ENCODE data around the gene TCF7L2. TPM values are rescaled to one million over a fixed set of nuclear protein-coding genes. Genes with fewer than 3 reads are reported as not detected.

TCF7L2 gene
- total RNA-seq, 1 donor from 2014 or later = 76.4 TPM

- peaks cover 55% of the 10 kb centered on the region for H3K4me1 Mint-ChIP-seq
- peaks cover 6% of the 10 kb centered on the region for H3K36me3 Mint-ChIP-seq
- no peaks in the 10 kb centered on the region for H3K9me3 Mint-ChIP-seq
- peak overlapping the region; percentile 31 for H3K27ac Mint-ChIP-seq
- TF ChIP-seq, protein P1, sequence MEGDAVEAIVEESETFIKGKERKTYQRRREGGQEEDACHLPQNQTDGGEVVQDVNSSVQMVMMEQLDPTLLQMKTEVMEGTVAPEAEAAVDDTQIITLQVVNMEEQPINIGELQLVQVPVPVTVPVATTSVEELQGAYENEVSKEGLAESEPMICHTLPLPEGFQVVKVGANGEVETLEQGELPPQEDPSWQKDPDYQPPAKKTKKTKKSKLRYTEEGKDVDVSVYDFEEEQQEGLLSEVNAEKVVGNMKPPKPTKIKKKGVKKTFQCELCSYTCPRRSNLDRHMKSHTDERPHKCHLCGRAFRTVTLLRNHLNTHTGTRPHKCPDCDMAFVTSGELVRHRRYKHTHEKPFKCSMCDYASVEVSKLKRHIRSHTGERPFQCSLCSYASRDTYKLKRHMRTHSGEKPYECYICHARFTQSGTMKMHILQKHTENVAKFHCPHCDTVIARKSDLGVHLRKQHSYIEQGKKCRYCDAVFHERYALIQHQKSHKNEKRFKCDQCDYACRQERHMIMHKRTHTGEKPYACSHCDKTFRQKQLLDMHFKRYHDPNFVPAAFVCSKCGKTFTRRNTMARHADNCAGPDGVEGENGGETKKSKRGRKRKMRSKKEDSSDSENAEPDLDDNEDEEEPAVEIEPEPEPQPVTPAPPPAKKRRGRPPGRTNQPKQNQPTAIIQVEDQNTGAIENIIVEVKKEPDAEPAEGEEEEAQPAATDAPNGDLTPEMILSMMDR (IDR thresholded peaks at IDR 0.05; ENCODE audit: unreplicated experiment) = no peak
- no peak overlapping the region for H3K4me3 Mint-ChIP-seq
- DNase-seq (ENCODE audit: low spot score in 2 of 2, unreplicated experiment in 2 of 2) = no peak
- no peaks in the 10 kb centered on the region for H3K27me3 Mint-ChIP-seq (ENCODE audit: low read depth)
Observed at GRCh38 chr10:112983444-112984056, 33.5 kb downstream of the TCF7L2 start.

DNA sequence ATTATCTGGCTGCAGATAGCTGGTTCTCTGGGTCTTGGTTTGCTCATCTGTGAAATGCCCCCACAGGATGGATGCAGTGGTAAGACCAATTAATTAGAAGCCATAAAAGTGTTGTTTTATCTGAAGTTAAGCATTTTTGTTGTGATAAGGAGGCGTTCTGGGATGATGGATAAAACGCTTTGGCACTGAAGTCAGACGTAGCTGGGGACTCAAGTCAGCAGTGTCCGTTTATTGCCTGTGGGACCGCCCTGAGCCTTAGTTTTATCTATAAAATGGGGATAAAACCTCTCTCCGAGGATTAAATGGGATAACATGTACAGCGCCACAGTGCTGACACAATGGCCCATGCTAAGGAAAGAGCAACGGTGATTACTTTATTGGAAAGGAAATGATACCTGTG lies 34.7 kb downstream of the TCF7L2 start:
- Mint-ChIP-seq H3K4me3 (no peak overlapping the region), H3K36me3 (peaks cover 6% of the 10 kb centered on the region), H3K27ac (no peak overlapping the region), H3K9me3 (no peaks in the 10 kb centered on the region), H3K27me3 (ENCODE audit: low read depth) (no peaks in the 10 kb centered on the region), H3K4me1 (peaks cover 67% of the 10 kb centered on the region)
- TF ChIP-seq, protein P1 (IDR thresholded peaks at IDR 0.05; ENCODE audit: unreplicated experiment) = no peak
- no peak for DNase-seq (ENCODE audit: low spot score in 2 of 2, unreplicated experiment in 2 of 2)

- Mint-ChIP-seq H3K9me3 (no peaks in the 10 kb centered on the region), H3K4me1 (peaks cover 63% of the 10 kb centered on the region), H3K36me3 (peaks cover 6% of the 10 kb centered on the region), H3K4me3 (no peak overlapping the region), H3K27ac (peak overlapping the region; percentile 75), H3K27me3 (ENCODE audit: low read depth) (no peaks in the 10 kb centered on the region)
- no peak for DNase-seq (ENCODE audit: low spot score in 2 of 2, unreplicated experiment in 2 of 2)
- TF ChIP-seq, protein P1 (IDR thresholded peaks at IDR 0.05; ENCODE audit: unreplicated experiment) = no peak
Observed at GRCh38 chr10:112985690-112986543, 35.9 kb downstream of the TCF7L2 start.

- Mint-ChIP-seq H3K4me3 (no peak overlapping the region), H3K27me3 (ENCODE audit: low read depth) (no peaks in the 10 kb centered on the region), H3K27ac (peak overlapping the region; percentile 75), H3K4me1 (peaks cover 62% of the 10 kb centered on the region), H3K36me3 (peaks cover 3% of the 10 kb centered on the region), H3K9me3 (no peaks in the 10 kb centered on the region)
- no peak for DNase-seq (ENCODE audit: low spot score in 2 of 2, unreplicated experiment in 2 of 2)
- TF ChIP-seq, protein P1 (IDR thresholded peaks at IDR 0.05; ENCODE audit: unreplicated experiment) = no peak
Observed at GRCh38 chr10:112986544-112987190, 36.6 kb downstream of the TCF7L2 start.

DNA sequence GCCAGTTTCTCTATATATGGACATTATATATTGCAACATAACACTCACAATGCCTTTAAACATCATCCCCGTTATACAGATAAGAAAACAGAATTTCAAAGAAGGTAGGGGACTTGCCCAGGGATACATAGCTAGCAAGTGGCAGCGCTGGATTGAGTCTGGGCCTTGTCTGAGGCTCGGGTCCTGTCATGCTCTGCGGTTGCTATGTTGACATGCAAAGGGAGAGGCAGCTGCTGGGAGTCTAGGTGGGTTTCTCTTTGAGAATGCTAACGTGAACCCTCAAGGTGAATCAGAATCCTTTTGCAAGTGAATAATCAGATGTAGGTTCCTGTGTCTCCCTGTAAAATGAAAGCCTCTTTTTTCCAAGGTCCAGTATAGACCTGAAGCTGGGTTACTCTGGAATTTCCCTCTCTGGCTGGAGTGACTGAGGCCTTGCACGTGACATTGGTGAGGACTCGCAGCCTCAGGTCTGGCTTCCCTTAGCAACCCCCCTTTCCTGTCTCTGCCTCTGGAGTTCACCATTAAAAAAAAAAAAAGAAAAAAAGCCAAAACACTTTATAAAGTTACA lies 38.9 kb downstream of the TCF7L2 start:
- peaks cover 58% of the 10 kb centered on the region for H3K4me1 Mint-ChIP-seq
- H3K27ac Mint-ChIP-seq = no peak overlapping the region

More for the DNA sequence above, 38.9 kb downstream of the TCF7L2 start:
- no peak for DNase-seq (ENCODE audit: low spot score in 2 of 2, unreplicated experiment in 2 of 2)
- no peaks in the 10 kb centered on the region for H3K27me3 Mint-ChIP-seq (ENCODE audit: low read depth)
- H3K4me3 Mint-ChIP-seq = no peak overlapping the region
- H3K9me3 Mint-ChIP-seq = no peaks in the 10 kb centered on the region
- peaks cover 5% of the 10 kb centered on the region for H3K36me3 Mint-ChIP-seq
- TF ChIP-seq, protein P1 (IDR thresholded peaks at IDR 0.05; ENCODE audit: unreplicated experiment) = no peak

Measured in mesothelial cell of epicardium (in vitro differentiated cells).